T-helper 17 cell (primary cell): Measurements from ENCODE around the gene PLEKHA8. TPM values are rescaled to one million over a fixed set of nuclear protein-coding genes. Genes with fewer than 3 reads are reported as not detected.

ENCODE experiments used
- ATAC-seq: fragments of 150-1000 bp; cut with Tn5 transposase; 2 replicates; pipeline ENCODE4 v1.10.0; 2021; ENCODE audit warnings: mild to moderate bottlenecking, moderate library complexity
- DNase-seq, 3 donors: peaks; one replicate each; pipeline versions ENCODE4 v3.0.0 to v3.0.0-alpha.2; 2020 to 2021
- H3K9me3 ChIP-seq: one replicate; pipeline ENCODE4 v1.7.0; 2013; ENCODE audit warnings: low read length, mild to moderate bottlenecking; ENCODE audit not compliant: control insufficient read depth, poor library complexity, severe bottlenecking
- H3K27ac Mint-ChIP-seq: one replicate; pipeline ENCODE4 v1.8.0; 2022; ENCODE audit warnings: mild to moderate bottlenecking, moderate library complexity, mixed read lengths
- H3K27me3 Mint-ChIP-seq: one replicate; pipeline ENCODE4 v1.8.0; 2022; ENCODE audit warnings: mixed read lengths
- H3K36me3 Mint-ChIP-seq: one replicate; pipeline ENCODE4 v1.8.0; 2022; ENCODE audit warnings: low read depth, mixed read lengths
- H3K4me1 Mint-ChIP-seq: one replicate; pipeline ENCODE4 v1.8.0; 2022; ENCODE audit warnings: mild to moderate bottlenecking, mixed read lengths
- H3K4me3 Mint-ChIP-seq: one replicate; pipeline ENCODE4 v1.8.0; 2022; ENCODE audit warnings: mild to moderate bottlenecking, moderate library complexity, mixed read lengths
- total RNA-seq, 4 donors: library from RNA in 2 of 4; stranded (reverse) in 2 of 4; gene quantifications; one replicate each; pipeline ENCODE4 v1.2.3 and lab custom pipeline; 2022 to 2026

The PLEKHA8 gene
- total RNA-seq, 2 donors from 2014 or later = 5.9 to 7.6 TPM

GRCh38 chr7:30136743-30137485, 108.7 kb downstream of the PLEKHA8 start:
- H3K27me3 Mint-ChIP-seq = no peaks in the 10 kb centered on the region
- H3K4me3 Mint-ChIP-seq = peak overlapping the region; percentile 95
- no peaks in the 10 kb centered on the region for H3K9me3 ChIP-seq
- H3K4me1 Mint-ChIP-seq = peaks cover 18% of the 10 kb centered on the region
- H3K27ac Mint-ChIP-seq = peak overlapping the region; percentile 67
- DNase-seq (no peak), ATAC-seq (no peak)
- H3K36me3 Mint-ChIP-seq = no peaks in the 10 kb centered on the region

- Mint-ChIP-seq H3K4me1 (peaks cover 17% of the 10 kb centered on the region), H3K27me3 (no peaks in the 10 kb centered on the region), H3K36me3 (no peaks in the 10 kb centered on the region), H3K27ac (no peak overlapping the region), H3K4me3 (no peak overlapping the region)
- no peak for ATAC-seq
- DNase-seq = no peak
- H3K9me3 ChIP-seq = no peaks in the 10 kb centered on the region
Observed at GRCh38 chr7:30139836-30140384, 111.7 kb downstream of the PLEKHA8 start.

- H3K36me3 Mint-ChIP-seq = no peaks in the 10 kb centered on the region
Observed at GRCh38 chr7:30140456-30140855, 112.2 kb downstream of the PLEKHA8 start.

GRCh38 chr7:30142710-30143109, 114.5 kb downstream of the PLEKHA8 start:
- H3K4me1 Mint-ChIP-seq = peaks cover 14% of the 10 kb centered on the region

More at GRCh38 chr7:30140456-30140855, 112.2 kb downstream of the PLEKHA8 start:
- ATAC-seq (no peak), DNase-seq (no peak)
- no peaks in the 10 kb centered on the region for H3K27me3 Mint-ChIP-seq
- peaks cover 17% of the 10 kb centered on the region for H3K4me1 Mint-ChIP-seq
- no peaks in the 10 kb centered on the region for H3K9me3 ChIP-seq
- no peak overlapping the region for H3K4me3 Mint-ChIP-seq
- H3K27ac Mint-ChIP-seq = no peak overlapping the region

GRCh38 chr7:30143748-30144251, 115.6 kb downstream of the PLEKHA8 start:
- peaks cover 11% of the 10 kb centered on the region for H3K4me1 Mint-ChIP-seq
- H3K9me3 ChIP-seq = no peaks in the 10 kb centered on the region
- H3K4me3 Mint-ChIP-seq = no peak overlapping the region
- DNase-seq (no peak), ATAC-seq (no peak)
- no peaks in the 10 kb centered on the region for H3K27me3 Mint-ChIP-seq
- H3K36me3 Mint-ChIP-seq = no peaks in the 10 kb centered on the region
- no peak overlapping the region for H3K27ac Mint-ChIP-seq

More at GRCh38 chr7:30142710-30143109, 114.5 kb downstream of the PLEKHA8 start:
- ATAC-seq (no peak), DNase-seq (no peak)
- H3K9me3 ChIP-seq = no peaks in the 10 kb centered on the region
- no peak overlapping the region for H3K27ac Mint-ChIP-seq
- H3K36me3 Mint-ChIP-seq = no peaks in the 10 kb centered on the region
- no peak overlapping the region for H3K4me3 Mint-ChIP-seq
- H3K27me3 Mint-ChIP-seq = no peaks in the 10 kb centered on the region

- no peaks in the 10 kb centered on the region for H3K9me3 ChIP-seq
- no peaks in the 10 kb centered on the region for H3K36me3 Mint-ChIP-seq
- no peak overlapping the region for H3K4me3 Mint-ChIP-seq
- no peak overlapping the region for H3K27ac Mint-ChIP-seq
- H3K27me3 Mint-ChIP-seq = no peaks in the 10 kb centered on the region
- no peak for DNase-seq
- ATAC-seq = no peak
- peaks cover 14% of the 10 kb centered on the region for H3K4me1 Mint-ChIP-seq
Observed at GRCh38 chr7:30144657-30145306, 116.6 kb downstream of the PLEKHA8 start.

GRCh38 chr7:30145426-30145970, 117.3 kb downstream of the PLEKHA8 start:
- H3K4me1 Mint-ChIP-seq = peaks cover 12% of the 10 kb centered on the region
- no peaks in the 10 kb centered on the region for H3K36me3 Mint-ChIP-seq
- DNase-seq (no peak), ATAC-seq (no peak)
- H3K9me3 ChIP-seq = no peaks in the 10 kb centered on the region
- no peaks in the 10 kb centered on the region for H3K27me3 Mint-ChIP-seq
- no peak overlapping the region for H3K27ac Mint-ChIP-seq
- H3K4me3 Mint-ChIP-seq = no peak overlapping the region

- ATAC-seq (no peak), DNase-seq (no peak)
- H3K9me3 ChIP-seq = no peaks in the 10 kb centered on the region
- no peaks in the 10 kb centered on the region for H3K27me3 Mint-ChIP-seq
- H3K4me3 Mint-ChIP-seq = no peak overlapping the region
- H3K36me3 Mint-ChIP-seq = no peaks in the 10 kb centered on the region
- H3K27ac Mint-ChIP-seq = no peak overlapping the region
- peaks cover 11% of the 10 kb centered on the region for H3K4me1 Mint-ChIP-seq
Observed at GRCh38 chr7:30146127-30146612, 118.0 kb downstream of the PLEKHA8 start.

- no peak for ATAC-seq
- no peaks in the 10 kb centered on the region for H3K9me3 ChIP-seq
- H3K4me1 Mint-ChIP-seq = peaks cover 11% of the 10 kb centered on the region
- no peaks in the 10 kb centered on the region for H3K27me3 Mint-ChIP-seq
- no peaks in the 10 kb centered on the region for H3K36me3 Mint-ChIP-seq
- H3K4me3 Mint-ChIP-seq = no peak overlapping the region
- no peak for DNase-seq
- H3K27ac Mint-ChIP-seq = no peak overlapping the region
Observed at GRCh38 chr7:30147223-30147622, 119.0 kb downstream of the PLEKHA8 start.

- H3K36me3 Mint-ChIP-seq = no peaks in the 10 kb centered on the region
- DNase-seq (no peak), ATAC-seq (no peak)
- no peak overlapping the region for H3K4me3 Mint-ChIP-seq
- peaks cover 9% of the 10 kb centered on the region for H3K4me1 Mint-ChIP-seq
- no peaks in the 10 kb centered on the region for H3K9me3 ChIP-seq
- no peaks in the 10 kb centered on the region for H3K27me3 Mint-ChIP-seq
- H3K27ac Mint-ChIP-seq = no peak overlapping the region
Observed at GRCh38 chr7:30147785-30148184, 119.6 kb downstream of the PLEKHA8 start.

GRCh38 chr7:30148426-30148825, 120.2 kb downstream of the PLEKHA8 start:
- Mint-ChIP-seq H3K27me3 (no peaks in the 10 kb centered on the region), H3K36me3 (no peaks in the 10 kb centered on the region), H3K27ac (no peak overlapping the region), H3K4me3 (peak overlapping the region; percentile 68), H3K4me1 (peaks cover 5% of the 10 kb centered on the region)
- ATAC-seq = no peak
- H3K9me3 ChIP-seq = no peaks in the 10 kb centered on the region
- no peak for DNase-seq

- ATAC-seq = peak; percentile 82
- Mint-ChIP-seq H3K27ac (no peak overlapping the region), H3K4me1 (peaks cover 5% of the 10 kb centered on the region), H3K36me3 (no peaks in the 10 kb centered on the region), H3K4me3 (peak overlapping the region; percentile 68), H3K27me3 (no peaks in the 10 kb centered on the region)
- peak in 1 of 3 donors; percentile 13 for DNase-seq
- no peaks in the 10 kb centered on the region for H3K9me3 ChIP-seq
Observed at GRCh38 chr7:30148951-30149459, 120.8 kb downstream of the PLEKHA8 start.
